NCI-H1092 treated with DMSO at 0.1 percent for 48 hours (cell line): Measurements from ENCODE around the gene TAL1.
A peak's percentile ranks its signal among the peaks of the same experiment; 100 is the strongest.

ENCODE experiments used
- DNase-seq: peaks from one replicate; lab custom pipeline; 2025; lab: John Stamatoyannopoulos, UW

Gene TAL1

GRCh38 chr1:47188791-47189785, 42.9 kb downstream of the TAL1 start:
- no peak for DNase-seq

- no peak for DNase-seq
Observed at GRCh38 chr1:47187926-47188250, 44.1 kb downstream of the TAL1 start.

- DNase-seq: no peak
Observed at GRCh38 chr1:47187231-47187925, 44.6 kb downstream of the TAL1 start.

- no peak for DNase-seq
Observed at GRCh38 chr1:47186267-47187185, 45.5 kb downstream of the TAL1 start.

- no peak for DNase-seq
Observed at GRCh38 chr1:47184822-47185677, 47.0 kb downstream of the TAL1 start.

GRCh38 chr1:47184090-47184821, 47.8 kb downstream of the TAL1 start:
- no peak for DNase-seq

GRCh38 chr1:47183308-47184089, 48.5 kb downstream of the TAL1 start:
- DNase-seq: no peak

- no peak for DNase-seq
Observed at GRCh38 chr1:47182676-47183235, 49.3 kb downstream of the TAL1 start.

GRCh38 chr1:47181955-47182675, 49.9 kb downstream of the TAL1 start:
- DNase-seq: no peak

- peak; percentile 17 for DNase-seq
Observed at GRCh38 chr1:47181095-47181954, 50.7 kb downstream of the TAL1 start.

GRCh38 chr1:47180603-47181094, 51.4 kb downstream of the TAL1 start:
- no peak for DNase-seq

GRCh38 chr1:47179988-47180563, 51.9 kb downstream of the TAL1 start:
- DNase-seq: no peak

- DNase-seq: peak; percentile 35
Observed at GRCh38 chr1:47179017-47179987, 52.7 kb downstream of the TAL1 start.

GRCh38 chr1:47178654-47179016, 53.4 kb downstream of the TAL1 start:
- no peak for DNase-seq

GRCh38 chr1:47178020-47178419, 54.0 kb downstream of the TAL1 start:
- DNase-seq: no peak
